ENCODE measurements around the gene ELOVL3. TPM values are rescaled to one million over a fixed set of nuclear protein-coding genes. Genes with fewer than 3 reads are reported as not detected.
A peak's percentile ranks its signal among the peaks of the same experiment; 100 is the strongest.

The ELOVL3 gene
- total RNA-seq, 2 experiments from 2014 or later: not detected

DNA sequence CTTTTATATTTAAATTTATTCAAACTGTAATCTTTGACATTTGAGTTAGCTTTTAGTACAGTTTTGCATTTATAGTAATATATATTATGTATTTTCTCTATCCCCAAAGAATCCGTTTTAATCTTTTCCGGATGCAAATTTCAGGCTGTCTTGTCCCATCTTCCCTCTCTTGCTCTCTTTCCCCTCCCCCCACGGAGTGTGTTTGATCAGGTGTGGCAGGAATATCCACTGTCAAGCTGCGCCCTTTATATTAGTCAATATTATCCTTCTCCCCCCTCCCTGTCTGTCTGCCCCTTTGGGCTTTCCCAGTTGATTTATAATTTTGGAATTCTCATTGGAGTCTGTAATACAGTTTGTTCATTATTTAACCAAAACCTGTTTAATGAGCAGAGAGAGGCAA, 38.3 kb downstream of the ELOVL3 start:
- POLR2A ChIA-PET: interaction anchor here (1.3 kb wide), 1 partner anchor 19 kb away, joined by 4 read pairs; no protein-coding TSS in a partner anchor
- CTCF ChIA-PET: interaction anchor here (1.1 to 8.5 kb wide), 4 partner anchors 34 to 98 kb away, joined by 3 to 66 read pairs (median 3); no protein-coding TSS in a partner anchor
- ATAC-seq: no peak
- intact Hi-C loops (cut with micrococcal nuclease): no loop called here
- peaks cover 43% of the 10 kb centered on the region for H3K4me1 Mint-ChIP-seq (ENCODE audit: low read depth)
- H3K27ac Mint-ChIP-seq: no peak overlapping the region
- peaks cover 34% of the 10 kb centered on the region for H3K36me3 Mint-ChIP-seq (ENCODE audit: low read depth)
- TF ChIP-seq, protein P1, sequence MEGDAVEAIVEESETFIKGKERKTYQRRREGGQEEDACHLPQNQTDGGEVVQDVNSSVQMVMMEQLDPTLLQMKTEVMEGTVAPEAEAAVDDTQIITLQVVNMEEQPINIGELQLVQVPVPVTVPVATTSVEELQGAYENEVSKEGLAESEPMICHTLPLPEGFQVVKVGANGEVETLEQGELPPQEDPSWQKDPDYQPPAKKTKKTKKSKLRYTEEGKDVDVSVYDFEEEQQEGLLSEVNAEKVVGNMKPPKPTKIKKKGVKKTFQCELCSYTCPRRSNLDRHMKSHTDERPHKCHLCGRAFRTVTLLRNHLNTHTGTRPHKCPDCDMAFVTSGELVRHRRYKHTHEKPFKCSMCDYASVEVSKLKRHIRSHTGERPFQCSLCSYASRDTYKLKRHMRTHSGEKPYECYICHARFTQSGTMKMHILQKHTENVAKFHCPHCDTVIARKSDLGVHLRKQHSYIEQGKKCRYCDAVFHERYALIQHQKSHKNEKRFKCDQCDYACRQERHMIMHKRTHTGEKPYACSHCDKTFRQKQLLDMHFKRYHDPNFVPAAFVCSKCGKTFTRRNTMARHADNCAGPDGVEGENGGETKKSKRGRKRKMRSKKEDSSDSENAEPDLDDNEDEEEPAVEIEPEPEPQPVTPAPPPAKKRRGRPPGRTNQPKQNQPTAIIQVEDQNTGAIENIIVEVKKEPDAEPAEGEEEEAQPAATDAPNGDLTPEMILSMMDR (IDR thresholded peaks at IDR 0.05): no peak
- H3K9me3 Mint-ChIP-seq: no peaks in the 10 kb centered on the region
- DNase-seq: no peak
- H3K27me3 Mint-ChIP-seq: no peaks in the 10 kb centered on the region
- H3K4me3 Mint-ChIP-seq: no peak overlapping the region

DNA sequence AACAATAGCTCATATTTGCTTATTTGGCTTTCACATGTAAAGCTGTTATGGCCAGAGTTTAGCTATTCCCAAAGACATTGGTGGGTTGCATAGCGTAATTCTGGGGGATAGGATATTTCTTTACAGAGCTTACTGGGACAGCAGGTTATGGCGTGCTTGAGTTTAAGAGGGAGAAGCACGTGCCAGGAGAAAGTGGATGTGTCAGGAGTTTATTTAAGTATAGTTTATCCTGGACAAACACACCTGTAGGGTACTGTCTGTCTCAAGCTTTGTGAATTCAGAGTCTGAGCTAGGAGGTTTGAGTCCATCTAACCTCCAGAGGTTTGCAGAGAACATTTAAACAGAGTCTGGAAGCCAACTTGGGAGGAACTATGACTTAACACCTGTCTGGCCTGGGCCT, 40.6 kb downstream of the ELOVL3 start:
- H3K4me1 Mint-ChIP-seq (ENCODE audit: low read depth): peaks cover 51% of the 10 kb centered on the region
- H3K27ac Mint-ChIP-seq: no peak overlapping the region
- TF ChIP-seq, protein P1 (IDR thresholded peaks at IDR 0.05): no peak
- DNase-seq (no peak), ATAC-seq (no peak)
- H3K36me3 Mint-ChIP-seq (ENCODE audit: low read depth): peaks cover 22% of the 10 kb centered on the region
- H3K4me3 Mint-ChIP-seq: no peak overlapping the region
- no peaks in the 10 kb centered on the region for H3K27me3 Mint-ChIP-seq
- H3K9me3 Mint-ChIP-seq: no peaks in the 10 kb centered on the region
- intact Hi-C loops (cut with micrococcal nuclease): no loop called here
- POLR2A ChIA-PET: interaction anchor here (0.6 to 1.7 kb wide), 3 partner anchors 23 to 454 kb away, joined by 3 read pairs; no protein-coding TSS in a partner anchor
- CTCF ChIA-PET: interaction anchor here (0.9 to 8.5 kb wide), 6 partner anchors 9 to 193 kb away, joined by 3 to 66 read pairs (median 8); no protein-coding TSS in a partner anchor

DNA sequence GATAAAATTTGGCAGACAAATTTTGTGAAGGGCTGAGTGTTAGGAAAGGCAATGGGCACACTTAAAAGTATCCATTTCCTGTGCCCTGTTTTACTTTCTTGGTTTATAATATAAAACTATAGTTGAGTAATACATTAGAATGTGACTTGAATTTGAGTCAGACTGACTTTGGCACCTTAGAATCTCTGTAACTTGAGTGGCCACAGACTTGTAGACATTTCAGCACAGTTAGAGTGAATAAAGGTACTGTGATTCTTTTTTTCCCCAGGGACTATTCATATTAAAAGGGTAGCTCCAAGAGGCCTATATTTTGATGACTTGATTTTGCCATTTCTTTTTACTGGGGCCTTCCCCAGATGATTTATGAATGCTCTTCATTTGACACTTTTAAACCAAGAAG, 41.6 kb downstream of the ELOVL3 start:
- Mint-ChIP-seq H3K27ac (peak overlapping the region; percentile 87), H3K36me3 (ENCODE audit: low read depth) (peaks cover 21% of the 10 kb centered on the region), H3K27me3 (no peaks in the 10 kb centered on the region), H3K4me3 (no peak overlapping the region), H3K4me1 (ENCODE audit: low read depth) (peaks cover 54% of the 10 kb centered on the region), H3K9me3 (no peaks in the 10 kb centered on the region)
- ATAC-seq: peak; percentile 84
- ChIA-PET POLR2A (interaction anchor here (0.6 to 1.2 kb wide), 2 partner anchors 16 to 111 kb away, joined by 3 to 4 read pairs; no protein-coding TSS in a partner anchor), CTCF (interaction anchor here (0.7 to 8.5 kb wide), 12 partner anchors 9 to 194 kb away, joined by 3 to 66 read pairs (median 5); partner anchors contain the start of gene PITX3)
- intact Hi-C loops (cut with micrococcal nuclease): no loop called here
- TF ChIP-seq, protein P1 (IDR thresholded peaks at IDR 0.05): no peak
- no peak for DNase-seq

DNA sequence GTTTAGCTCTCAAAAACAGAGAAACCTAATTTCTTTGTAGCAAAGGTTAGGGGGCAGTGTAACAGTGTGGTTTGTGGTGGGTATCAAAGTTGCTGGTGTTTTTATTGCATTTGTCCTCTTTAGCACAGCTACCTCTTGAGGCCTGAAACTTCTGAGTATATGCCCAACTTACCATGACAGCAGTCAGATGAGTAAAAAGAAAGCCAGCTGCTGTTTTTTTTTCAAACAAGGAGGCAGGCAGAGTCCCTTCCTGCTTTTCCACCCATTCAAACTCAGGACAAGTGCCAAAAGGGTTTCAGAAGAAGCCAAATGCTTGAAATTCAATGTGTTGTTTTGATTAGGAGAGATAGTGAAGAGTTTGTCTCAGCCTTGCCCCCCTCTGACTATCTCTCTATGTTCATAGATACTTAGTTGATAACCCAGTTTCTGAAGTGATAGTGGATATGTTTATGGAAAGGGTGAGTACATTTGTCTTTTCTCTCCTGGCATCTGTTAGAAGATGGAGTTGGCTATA, 42.3 kb downstream of the ELOVL3 start:
- H3K4me3 Mint-ChIP-seq: no peak overlapping the region
- H3K27ac Mint-ChIP-seq: peak overlapping the region; percentile 87
- H3K9me3 Mint-ChIP-seq: no peaks in the 10 kb centered on the region
- ChIA-PET CTCF (interaction anchor here (0.9 to 8.5 kb wide), 10 partner anchors 9 to 99 kb away, joined by 3 to 66 read pairs (median 6); partner anchors contain the start of gene PITX3), POLR2A (interaction anchor here (0.7 to 1.2 kb wide), 2 partner anchors 15 to 21 kb away, joined by 3 to 4 read pairs; no protein-coding TSS in a partner anchor)
- intact Hi-C loops (cut with micrococcal nuclease): no loop called here
- H3K27me3 Mint-ChIP-seq: no peaks in the 10 kb centered on the region
- peak; percentile 16 for DNase-seq
- ATAC-seq: peak; percentile 60
- H3K36me3 Mint-ChIP-seq (ENCODE audit: low read depth): peaks cover 19% of the 10 kb centered on the region
- TF ChIP-seq, protein P1 (IDR thresholded peaks at IDR 0.05): no peak
- H3K4me1 Mint-ChIP-seq (ENCODE audit: low read depth): peaks cover 55% of the 10 kb centered on the region

DNA sequence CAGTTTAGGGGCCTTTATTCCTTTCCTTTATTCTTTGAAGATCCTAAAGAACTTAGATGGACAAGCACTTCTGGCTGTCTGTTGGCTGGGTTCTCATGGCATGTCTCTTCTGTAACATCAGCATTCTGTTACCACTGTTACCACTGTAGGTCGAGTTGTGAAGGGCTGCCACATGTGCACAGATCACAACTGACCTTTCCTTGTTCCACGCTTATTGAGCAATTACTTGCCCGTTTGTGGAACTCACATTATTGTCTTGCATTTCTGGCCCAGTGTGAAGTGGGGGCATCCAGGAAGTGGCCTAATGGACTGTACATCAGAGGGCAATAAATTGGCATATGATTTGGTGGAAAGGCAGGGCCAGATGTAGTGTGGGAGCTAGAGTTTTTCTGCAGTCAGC, 42.9 kb downstream of the ELOVL3 start:
- peaks cover 19% of the 10 kb centered on the region for H3K36me3 Mint-ChIP-seq (ENCODE audit: low read depth)
- TF ChIP-seq, protein P1 (IDR thresholded peaks at IDR 0.05): no peak
- H3K27me3 Mint-ChIP-seq: no peaks in the 10 kb centered on the region
- intact Hi-C loops (cut with micrococcal nuclease): no loop called here
- CTCF ChIA-PET: interaction anchor here (0.9 to 8.5 kb wide), 5 partner anchors 8 to 83 kb away, joined by 3 to 66 read pairs (median 8); no protein-coding TSS in a partner anchor
- no peak overlapping the region for H3K4me3 Mint-ChIP-seq
- POLR2A ChIA-PET: interaction anchor here (0.7 to 1.2 kb wide), 3 partner anchors 21 to 206 kb away, joined by 3 to 4 read pairs (median 3); no protein-coding TSS in a partner anchor
- peaks cover 56% of the 10 kb centered on the region for H3K4me1 Mint-ChIP-seq (ENCODE audit: low read depth)
- DNase-seq (no peak), ATAC-seq (no peak)
- H3K27ac Mint-ChIP-seq: peak overlapping the region; percentile 87
- no peaks in the 10 kb centered on the region for H3K9me3 Mint-ChIP-seq
